ENCODE results near the gene SERPINA6.
A peak's percentile ranks its signal among the peaks of the same experiment; 100 is the strongest.
"Not testable (repeated sequence)": the region's sequence is repeated elsewhere in the genome, so short reads cannot be mapped to it uniquely, and the experiment has no call there.

The SERPINA6 gene

DNA sequence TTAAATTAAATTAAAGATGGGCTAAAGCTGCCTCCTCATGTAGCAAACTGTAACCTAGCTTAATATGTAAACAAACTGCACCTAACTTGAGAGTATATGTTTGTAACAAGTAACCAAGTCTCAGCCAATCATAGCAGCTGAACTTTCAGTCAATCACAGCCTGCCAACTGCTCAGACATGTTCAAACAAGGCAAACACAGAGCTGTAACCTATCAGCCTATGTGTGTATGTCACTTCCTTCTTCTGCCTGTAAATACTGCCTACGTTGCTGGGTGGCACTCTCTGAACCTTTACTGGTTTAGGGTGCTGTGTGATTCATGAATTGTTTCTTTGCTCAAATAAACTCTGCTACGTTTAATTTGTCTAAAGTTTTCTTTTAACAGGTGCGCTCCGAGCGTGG, 2.9 kb downstream of the SERPINA6 start:
- DNase-seq = no peak

GRCh38 chr14:94317259-94317658, 5.9 kb downstream of the SERPINA6 start:
- DNase-seq = no peak

GRCh38 chr14:94316692-94317091, 6.4 kb downstream of the SERPINA6 start:
- DNase-seq = no peak

DNA sequence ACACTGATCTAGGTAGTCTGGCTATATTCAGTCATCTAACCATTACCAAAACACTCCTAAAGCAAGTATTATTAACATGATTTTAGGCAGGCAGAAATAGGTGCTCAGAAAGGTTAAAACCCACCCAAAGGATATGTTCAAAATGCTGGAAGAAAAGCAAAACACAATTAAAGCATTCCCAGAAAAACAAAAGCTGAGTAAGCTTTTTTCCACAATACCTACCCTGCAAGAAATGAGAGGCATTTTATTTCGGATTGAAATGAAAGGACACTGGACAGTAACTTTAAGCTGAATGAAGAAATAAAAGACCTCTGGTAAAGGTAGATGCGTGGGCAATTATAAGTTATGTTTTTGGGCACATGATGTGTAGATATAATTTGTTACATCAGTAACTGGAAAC, 8.2 kb downstream of the SERPINA6 start:
- no peak for DNase-seq

DNA sequence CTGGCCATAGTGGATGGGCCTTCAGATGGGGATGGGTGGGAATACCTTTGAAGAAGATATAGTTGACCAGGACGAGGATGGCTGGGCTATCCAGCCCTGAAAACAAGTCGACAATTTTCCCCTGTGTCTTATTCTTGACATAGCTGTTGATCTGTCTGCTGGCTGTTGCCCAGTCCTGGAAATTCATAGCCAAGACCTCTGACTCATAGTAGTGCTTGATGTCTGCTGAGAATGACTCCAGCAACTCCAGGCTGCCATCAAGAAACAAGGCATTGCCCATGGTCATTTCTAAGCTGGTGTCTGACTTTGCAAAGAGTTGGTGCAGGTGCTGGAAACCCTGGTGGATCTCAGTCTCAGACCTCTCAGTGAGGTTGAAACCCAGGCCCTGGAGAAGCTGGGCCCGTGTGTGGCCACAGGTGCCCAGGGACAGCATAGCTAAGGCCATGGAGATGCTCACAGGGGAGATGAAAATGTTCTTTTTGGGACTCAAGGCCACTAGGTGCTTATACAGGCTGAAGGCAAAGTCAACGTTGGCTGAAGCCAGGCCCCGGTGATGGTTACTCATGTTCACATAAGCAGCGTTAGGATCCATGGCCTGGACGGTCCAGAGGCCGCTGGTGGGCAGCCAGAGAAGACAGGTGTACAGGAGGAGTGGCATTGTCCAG, 9.0 kb downstream of the SERPINA6 start:
- DNase-seq = no peak

- no peak for DNase-seq
These were observed 10.5 kb downstream of the SERPINA6 start for GRCh38 chr14:94312481-94313246.

DNA sequence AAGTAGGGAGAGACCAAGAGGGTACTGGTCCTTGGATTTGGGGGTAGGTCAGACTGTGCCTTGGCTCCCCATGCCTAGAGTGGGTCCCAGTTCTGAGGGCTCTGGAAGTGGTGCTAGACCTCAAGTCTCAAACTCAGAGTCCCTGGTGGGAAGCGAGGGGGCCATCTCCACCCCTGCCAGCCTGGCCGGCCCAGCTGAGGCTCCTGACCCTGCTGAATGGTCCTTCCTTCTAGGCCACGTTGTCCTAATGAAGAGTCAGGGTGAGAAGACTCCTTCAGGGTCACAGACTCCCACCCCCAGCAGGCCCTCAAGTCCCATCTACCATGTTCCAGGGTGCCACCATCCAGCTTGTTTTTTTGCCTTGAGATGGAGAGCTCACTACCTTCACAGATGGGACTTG, 12.9 kb downstream of the SERPINA6 start:
- DNase-seq = no peak

DNA sequence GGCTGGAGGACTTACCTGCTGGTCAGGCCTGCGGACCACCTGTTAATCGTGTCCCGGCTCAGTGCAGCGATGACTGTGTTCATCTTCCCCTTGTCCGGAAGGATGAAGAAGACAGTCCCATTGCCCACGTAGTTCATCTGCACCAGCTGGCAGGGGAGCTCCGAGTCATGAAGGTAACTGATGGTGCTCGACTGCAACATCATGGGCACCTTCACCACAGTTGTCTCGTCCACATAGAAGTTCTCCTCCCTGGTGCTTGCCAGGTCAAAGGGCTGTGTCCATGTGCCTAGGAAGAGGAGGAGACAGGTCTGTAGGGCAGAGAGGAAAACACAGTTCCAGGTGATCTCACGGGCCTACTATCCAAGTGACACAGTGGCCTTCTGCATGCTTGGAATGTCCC, 13.4 kb downstream of the SERPINA6 start:
- no peak for DNase-seq

GRCh38 chr14:94307410-94307992, 15.6 kb downstream of the SERPINA6 start:
- DNase-seq = peak; percentile 8

DNA sequence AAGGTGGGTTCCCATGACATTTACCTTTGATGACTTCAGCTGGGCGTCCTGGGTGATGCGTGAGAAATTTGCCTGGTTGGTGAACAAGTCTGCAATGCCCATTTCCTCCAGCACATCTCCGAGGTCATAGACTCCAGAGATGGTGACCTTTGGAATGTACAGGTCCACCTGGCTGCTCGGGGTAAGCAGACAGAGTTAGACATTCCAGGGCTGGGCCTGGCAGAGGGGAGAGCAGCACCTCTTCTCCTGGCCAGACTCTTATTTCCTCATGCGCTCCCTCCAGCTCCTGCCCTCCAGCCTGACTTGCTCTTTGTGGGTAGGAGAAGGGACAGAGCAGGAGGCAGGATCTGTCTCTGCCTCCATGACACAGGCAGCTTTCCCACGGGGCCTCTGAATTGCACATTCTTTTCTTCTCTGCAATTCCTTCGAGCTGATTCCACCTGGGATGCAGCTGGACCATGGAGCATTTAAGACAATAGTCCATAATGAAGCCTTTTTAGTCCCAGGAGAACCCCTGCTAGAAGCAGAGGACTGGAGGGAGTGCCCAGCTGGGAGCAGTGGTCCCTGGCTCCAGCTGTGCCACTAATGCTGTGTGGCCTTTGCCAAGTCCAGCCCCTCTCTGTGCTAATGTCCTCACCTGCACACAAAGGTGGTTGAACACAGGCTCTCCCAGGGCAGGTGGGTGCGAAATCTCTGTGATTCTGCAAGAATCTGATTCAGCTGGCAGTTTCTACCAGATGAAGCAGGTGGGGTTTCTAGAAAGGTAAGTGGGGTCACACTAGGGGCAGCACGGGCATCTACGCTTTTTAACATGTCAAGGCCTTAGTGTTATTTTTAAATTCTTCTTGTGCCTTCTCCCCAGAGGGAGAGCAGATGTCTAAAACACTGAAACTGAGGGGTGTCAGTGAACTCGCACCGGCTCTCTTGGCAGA, 16.8 kb downstream of the SERPINA6 start:
- no peak for DNase-seq

DNA sequence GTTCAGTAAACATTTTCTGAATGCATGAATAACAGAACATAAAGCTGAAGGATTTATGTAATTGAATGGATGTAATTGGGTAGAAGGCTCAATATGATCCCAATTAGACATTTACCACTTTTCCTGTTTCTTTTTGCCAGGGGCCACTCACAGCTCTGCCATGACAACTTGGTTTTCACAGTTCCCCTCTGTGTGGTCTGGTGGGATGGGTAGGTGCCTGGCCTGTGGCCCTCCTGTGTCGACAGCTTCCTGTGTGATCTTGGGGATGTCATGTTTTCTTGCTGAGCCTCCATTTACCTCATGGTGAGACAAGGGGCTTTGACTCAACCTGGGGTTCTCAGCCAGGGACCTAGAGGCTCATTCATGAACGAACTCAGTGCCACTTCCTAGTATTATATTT, 17.5 kb downstream of the SERPINA6 start:
- DNase-seq = no peak

GRCh38 chr14:94304243-94304642, 18.9 kb downstream of the SERPINA6 start:
- DNase-seq = no peak

GRCh38 chr14:94303111-94303510, 20.0 kb downstream of the SERPINA6 start:
- DNase-seq = no peak

DNA sequence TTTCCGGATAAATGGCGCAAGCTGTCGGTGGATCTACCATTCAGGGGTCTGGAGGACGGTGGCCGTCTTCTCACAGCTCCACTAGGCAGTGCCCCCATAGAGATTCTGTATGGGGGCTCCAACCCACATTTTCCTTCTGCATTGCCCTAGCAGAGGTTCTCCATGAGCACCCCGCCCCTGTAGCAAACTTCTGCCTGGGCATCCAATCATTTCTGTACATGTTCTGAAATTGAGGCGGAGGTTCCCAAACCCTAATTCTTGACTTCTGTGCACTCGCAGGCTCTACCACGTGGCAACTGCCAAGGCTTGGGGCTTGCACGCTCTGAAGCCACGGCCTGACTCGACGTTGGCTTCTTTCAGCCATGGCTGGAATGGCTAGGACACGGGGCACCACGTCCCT, 25.0 kb downstream of the SERPINA6 start:
- DNase-seq = no peak

GRCh38 chr14:94296181-94296545, 27.0 kb downstream of the SERPINA6 start:
- not testable (repeated sequence) for DNase-seq

DNA sequence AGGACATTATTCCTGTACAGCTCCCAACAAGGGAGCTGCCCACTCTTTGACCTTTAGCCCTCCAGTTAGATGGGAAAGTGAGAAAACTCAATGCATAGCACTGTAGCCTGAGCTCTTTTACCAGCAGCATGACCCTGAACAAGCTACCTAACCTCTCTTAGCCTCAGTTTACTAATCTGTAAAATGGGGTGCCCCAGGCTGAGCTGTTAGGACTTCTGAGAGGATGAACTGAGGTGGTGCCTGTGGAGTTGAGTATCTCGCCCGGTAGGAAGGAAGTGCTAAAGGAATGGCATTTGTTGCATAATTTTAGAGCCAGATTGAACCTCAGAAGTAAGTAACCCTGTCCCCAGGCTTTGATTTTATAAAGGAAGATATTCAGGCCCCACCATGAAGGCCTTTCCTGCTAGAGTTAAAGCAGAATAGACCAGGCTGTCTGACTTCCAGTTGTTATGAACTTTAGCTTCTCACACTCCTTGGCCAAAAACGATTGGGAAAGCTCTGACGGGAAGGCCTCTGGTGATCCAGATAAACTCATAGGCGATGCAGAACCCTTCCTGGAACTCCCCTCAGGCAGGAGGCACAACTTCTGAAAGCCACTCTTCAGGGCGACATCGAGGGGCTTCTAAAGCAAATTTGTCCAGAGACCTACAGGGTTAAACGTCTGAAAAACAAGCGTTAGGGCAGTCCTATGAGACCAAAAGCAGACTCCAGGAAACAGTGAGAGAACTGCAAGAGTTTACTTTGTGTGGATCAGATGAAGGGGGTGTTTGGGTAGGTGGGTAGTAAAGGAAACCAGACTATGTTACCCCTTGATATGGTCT, 27.6 kb downstream of the SERPINA6 start:
- no peak for DNase-seq

DNA sequence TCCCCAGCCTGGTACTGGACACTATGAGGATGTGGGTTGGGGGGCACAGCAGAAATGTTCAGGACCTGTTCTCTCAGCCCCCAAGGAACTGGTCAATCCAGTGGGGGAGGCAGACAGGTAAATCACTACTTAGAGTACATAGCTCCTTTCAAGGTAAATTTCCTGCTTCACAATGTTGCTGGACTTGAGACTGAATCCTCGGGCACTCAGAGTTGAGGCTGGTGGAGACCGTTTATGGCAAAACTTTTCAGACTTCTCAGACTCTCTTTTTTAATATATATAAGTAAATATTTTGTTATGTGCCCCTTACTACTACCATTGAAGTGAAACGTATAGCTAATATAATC, 29.6 kb downstream of the SERPINA6 start:
- DNase-seq = no peak

GRCh38 chr14:94292872-94293577, 30.1 kb downstream of the SERPINA6 start, which contains the start of gene SERPINA10:
Gene SERPINA10 (minus strand): TSS chr14:94293268. CDS start chr14:94290593, 2,675 bp downstream.
- DNase-seq = no peak

GRCh38 chr14:94292526-94292871, 30.6 kb downstream of the SERPINA6 start:
- no peak for DNase-seq

DNA sequence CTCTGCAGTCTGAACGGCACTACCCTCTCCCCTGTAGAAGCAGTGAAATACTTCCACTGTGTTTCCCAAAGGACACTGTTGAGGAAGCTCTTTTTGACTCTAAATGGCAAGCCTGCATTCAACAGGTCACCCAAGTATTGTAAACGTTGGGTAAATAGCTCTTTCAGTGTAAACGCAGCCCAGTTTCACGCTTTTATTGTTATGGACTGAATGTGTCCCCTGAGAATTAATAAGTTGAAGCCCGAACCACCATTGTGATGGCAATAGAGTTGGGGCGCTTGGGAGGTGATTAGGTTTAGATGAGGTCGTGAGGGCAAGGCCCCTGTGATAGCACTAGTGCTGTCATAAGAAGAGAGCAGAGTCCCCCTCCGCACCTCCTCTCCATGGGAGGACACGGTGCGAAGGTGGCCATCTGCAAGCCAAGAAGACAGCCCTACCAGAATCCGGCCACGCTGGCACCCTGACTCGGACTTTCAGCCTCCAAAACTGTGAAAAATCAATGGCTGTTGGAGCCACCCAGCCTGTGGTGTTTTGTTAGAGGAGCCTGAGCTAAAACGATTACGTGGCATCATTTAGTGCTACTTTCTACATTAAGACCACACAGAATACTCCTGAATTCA, 31.1 kb downstream of the SERPINA6 start:
- no peak for DNase-seq

Data from fibroblast of skin of right biceps (primary cell).